ENCODE results near the gene ROR2.

The ROR2 gene

DNA sequence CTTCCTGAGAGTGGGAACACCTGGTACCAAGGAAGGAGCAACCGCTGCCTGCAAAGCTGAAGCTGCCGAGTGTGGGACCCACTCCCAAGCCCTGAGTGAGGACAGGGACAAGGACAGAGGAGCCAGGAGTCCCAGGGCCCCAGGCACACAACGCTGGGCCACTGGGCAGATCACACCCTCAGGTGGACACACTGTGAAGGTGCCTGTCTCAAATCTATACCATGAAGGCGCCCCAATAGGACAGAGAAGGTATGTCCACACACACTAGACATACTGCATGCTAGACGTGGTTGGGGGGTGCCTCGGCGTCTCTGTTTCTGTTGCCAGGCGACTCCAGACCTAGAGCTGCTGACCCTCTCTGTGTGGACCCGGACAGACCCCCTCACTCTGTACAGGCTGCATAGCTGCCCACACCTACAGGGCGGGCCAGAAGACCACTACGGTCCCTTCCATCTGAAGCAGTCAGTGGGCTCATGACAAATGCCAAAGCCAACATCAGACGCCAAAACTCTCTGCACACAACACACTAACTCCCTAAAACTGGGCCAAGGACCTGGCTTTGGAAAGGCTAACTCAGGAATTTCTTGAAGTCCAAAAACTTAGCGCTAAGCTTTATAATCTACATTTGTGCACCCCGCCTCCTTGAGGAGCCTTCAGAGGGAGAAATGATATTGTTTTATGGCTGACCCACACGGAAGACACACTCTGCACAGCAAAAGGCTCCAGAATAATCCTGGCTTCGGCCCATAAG is 60.7 kb downstream of the ROR2 start:
- no peaks in the 10 kb centered on the region for H3K9me3 ChIP-seq (ENCODE audit: low read depth, low read length)
- 0 out of 2 replicates have a peak overlapping the region, but pooled peaks have one; percentile 87 for H3K27ac ChIP-seq
- H3K9ac ChIP-seq (ENCODE audit: insufficient read length), result no peak overlapping the region
- DNase-seq (ENCODE audit: low read depth, low spot score), result no peak
- H3K36me3 ChIP-seq (ENCODE audit: insufficient read depth, low read length), result no peaks in the 10 kb centered on the region
- TF ChIP-seq FOXP2 (optimal IDR thresholded peaks at IDR 0.05; ENCODE audit: control extremely low read depth, extremely low read length, insufficient read depth) (no peak), POLR2AphosphoS5 (IDR thresholded peaks at IDR 0.05; ENCODE audit: borderline replicate concordance, low read depth, low read length) (no peak), EZH2 (IDR thresholded peaks at IDR 0.05) (no peak)
- H3K4me3 ChIP-seq, result no peak overlapping the region

DNA sequence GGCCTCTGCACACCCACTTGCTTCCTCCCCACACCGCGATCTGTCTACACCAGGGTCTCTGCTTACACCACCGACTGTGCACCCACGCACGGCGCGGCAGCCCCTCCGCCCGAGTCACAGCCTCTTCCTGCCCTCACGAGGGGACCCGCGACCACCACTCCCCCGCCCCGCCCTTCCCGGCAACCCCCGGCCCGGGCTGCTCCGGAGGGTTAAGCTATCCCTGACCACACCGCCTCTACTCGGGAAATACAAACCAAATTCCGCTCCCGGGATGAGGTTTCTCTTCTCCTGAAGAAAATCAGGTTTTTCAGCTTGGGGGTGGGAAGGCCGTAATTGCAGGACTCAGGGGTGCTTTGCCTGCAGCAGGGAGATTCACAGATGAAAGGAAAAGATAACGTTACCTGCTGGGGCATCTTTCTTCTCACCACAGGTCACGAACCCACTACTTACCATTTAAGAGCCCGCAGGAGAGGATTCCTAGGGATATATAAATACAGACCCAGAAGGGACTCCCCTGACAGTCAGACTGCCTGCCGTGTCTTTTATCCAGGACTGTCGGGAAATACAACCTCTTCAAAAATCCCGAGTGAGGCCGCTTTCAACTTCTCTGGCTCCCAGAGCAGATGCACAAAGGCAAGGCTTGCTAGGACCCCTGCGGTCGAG is 63.5 kb downstream of the ROR2 start:
- Histone ChIP-seq H3K36me3 (ENCODE audit: insufficient read depth, low read length) (no peaks in the 10 kb centered on the region), H3K27ac (peak overlapping the region; percentile 63; the same call in 1 of the 2 replicates), H3K9ac (ENCODE audit: insufficient read length) (no peak overlapping the region), H3K9me3 (ENCODE audit: low read depth, low read length) (no peaks in the 10 kb centered on the region), H3K4me3 (no peak overlapping the region)
- DNase-seq (ENCODE audit: low read depth, low spot score), result no peak
- no peak for TF ChIP-seq FOXP2 (optimal IDR thresholded peaks at IDR 0.05; ENCODE audit: control extremely low read depth, extremely low read length, insufficient read depth)
- no peak for TF ChIP-seq EZH2 (IDR thresholded peaks at IDR 0.05)
- TF ChIP-seq POLR2AphosphoS5 (IDR thresholded peaks at IDR 0.05; ENCODE audit: borderline replicate concordance, low read depth, low read length), result no peak

DNA sequence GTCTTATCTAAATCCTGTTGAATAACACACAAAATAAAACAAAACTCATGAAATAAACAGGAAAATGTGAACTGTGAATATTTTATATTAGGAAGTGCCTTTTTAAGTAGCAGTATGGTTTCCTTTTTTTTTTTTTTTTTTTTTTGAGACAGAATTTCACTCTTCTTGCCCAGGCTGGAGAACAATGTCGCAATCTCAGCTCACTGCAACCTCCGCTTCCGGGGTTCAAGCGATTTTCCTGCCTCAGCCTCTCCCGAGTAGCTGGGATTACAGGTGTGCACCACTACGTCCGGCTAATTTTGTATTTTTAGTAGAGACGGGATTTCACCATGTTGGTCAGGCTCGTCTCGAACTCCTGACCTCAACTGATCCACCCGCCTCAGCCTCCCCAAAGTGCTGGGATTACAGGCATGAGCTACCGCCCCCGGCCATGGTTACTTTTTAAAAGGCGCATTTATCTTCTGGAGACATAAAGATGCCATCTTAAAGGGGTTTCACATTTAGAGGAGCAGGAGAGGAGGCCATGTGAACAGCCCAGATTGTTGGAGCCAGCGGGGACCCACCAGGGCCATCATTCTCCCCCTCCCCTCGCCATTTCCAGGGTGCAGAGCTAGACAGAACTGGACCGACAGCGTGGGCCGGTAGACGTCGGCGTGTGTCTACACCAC is 64.1 kb downstream of the ROR2 start:
- H3K36me3 ChIP-seq (ENCODE audit: insufficient read depth, low read length), result no peaks in the 10 kb centered on the region

DNA sequence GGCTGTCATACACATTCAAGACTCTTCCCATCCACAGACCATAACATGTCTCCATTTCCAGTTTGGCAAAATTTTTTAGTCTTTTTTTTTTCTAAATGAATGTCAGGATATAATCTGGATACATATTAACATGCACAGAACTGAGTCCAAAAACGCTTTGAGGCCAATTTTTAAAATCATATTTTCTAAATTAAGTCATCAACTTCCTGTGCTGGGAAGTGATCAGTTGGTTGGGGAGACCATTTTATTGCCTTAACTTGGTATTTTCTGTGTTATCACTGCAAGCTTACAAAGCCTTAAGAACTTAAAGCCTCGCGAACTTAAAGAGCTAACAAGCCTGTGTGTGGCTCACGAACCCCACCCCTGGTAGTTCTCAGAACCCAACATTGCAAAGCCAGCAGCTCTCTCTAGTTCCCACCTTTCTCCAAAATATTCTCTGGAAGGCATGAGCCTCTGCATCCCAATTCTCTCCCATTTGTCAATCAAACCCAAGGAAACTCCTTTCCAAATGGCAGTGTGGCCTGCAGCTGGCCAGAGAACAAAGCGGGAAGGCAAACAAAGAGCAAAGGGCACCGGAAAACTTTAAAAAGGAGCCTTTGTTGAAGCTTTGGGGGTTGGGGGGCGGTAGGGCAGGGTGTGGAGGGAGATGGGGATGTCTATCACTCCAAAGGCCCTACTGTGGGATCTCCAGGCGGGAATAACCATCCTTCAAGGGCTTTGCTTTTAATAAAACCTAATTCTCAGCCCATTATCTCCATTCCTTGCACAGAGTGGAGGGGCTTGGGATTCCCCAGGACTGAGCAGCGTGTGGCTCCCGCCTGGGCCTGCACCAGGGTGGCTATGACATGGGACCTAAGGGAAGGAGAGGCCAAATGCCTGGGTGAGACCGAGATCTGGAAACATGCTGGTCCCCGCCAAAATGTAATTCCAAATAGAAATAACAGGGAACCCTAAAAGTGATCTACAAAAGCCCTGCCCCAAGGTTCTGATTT is 65.0 kb downstream of the ROR2 start:
- H3K27ac ChIP-seq, result peak overlapping the region; percentile 89
- H3K9ac ChIP-seq (ENCODE audit: insufficient read length), result no peak overlapping the region
- no peaks in the 10 kb centered on the region for H3K36me3 ChIP-seq (ENCODE audit: insufficient read depth, low read length)
- no peak for DNase-seq (ENCODE audit: low read depth, low spot score)
- H3K4me3 ChIP-seq, result no peak overlapping the region
- no peak for TF ChIP-seq FOXP2 (optimal IDR thresholded peaks at IDR 0.05; ENCODE audit: control extremely low read depth, extremely low read length, insufficient read depth)
- TF ChIP-seq POLR2AphosphoS5 (IDR thresholded peaks at IDR 0.05; ENCODE audit: borderline replicate concordance, low read depth, low read length), result no peak
- TF ChIP-seq EZH2 (IDR thresholded peaks at IDR 0.05), result no peak
- H3K9me3 ChIP-seq (ENCODE audit: low read depth, low read length), result no peaks in the 10 kb centered on the region

More for the DNA sequence above, 64.1 kb downstream of the ROR2 start:
- TF ChIP-seq EZH2 (IDR thresholded peaks at IDR 0.05) (no peak), FOXP2 (optimal IDR thresholded peaks at IDR 0.05; ENCODE audit: control extremely low read depth, extremely low read length, insufficient read depth) (no peak), POLR2AphosphoS5 (IDR thresholded peaks at IDR 0.05; ENCODE audit: borderline replicate concordance, low read depth, low read length) (no peak)
- DNase-seq (ENCODE audit: low read depth, low spot score), result no peak
- Histone ChIP-seq H3K4me3 (no peak overlapping the region), H3K27ac (peak overlapping the region; percentile 89; the same call in 1 of the 2 replicates), H3K9ac (ENCODE audit: insufficient read length) (no peak overlapping the region), H3K9me3 (ENCODE audit: low read depth, low read length) (no peaks in the 10 kb centered on the region)

DNA sequence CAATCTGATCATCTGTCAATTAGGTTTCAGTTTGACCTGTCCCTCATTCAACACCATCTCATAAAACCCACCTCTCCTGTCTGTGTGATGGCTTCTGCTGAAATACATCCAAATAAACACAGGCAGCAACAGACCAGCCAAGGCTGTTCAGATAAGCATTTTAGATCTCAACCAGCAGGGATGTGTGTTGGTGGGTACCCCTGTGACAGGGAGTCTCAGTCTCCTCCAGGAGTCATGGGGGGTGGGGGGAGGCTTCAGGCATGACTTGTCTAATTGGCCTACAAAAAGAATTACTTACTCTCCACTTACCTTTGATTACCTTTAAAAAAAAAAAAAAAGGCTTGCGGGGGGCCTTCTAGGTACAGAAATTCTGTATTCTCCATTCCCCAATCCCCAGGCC is 65.9 kb downstream of the ROR2 start:
- no peaks in the 10 kb centered on the region for H3K9me3 ChIP-seq (ENCODE audit: low read depth, low read length)
- no peak overlapping the region for H3K4me3 ChIP-seq
- no peaks in the 10 kb centered on the region for H3K36me3 ChIP-seq (ENCODE audit: insufficient read depth, low read length)
- no peak overlapping the region for H3K9ac ChIP-seq (ENCODE audit: insufficient read length)
- no peak for TF ChIP-seq EZH2 (IDR thresholded peaks at IDR 0.05)
- no peak for TF ChIP-seq POLR2AphosphoS5 (IDR thresholded peaks at IDR 0.05; ENCODE audit: borderline replicate concordance, low read depth, low read length)
- TF ChIP-seq FOXP2 (optimal IDR thresholded peaks at IDR 0.05; ENCODE audit: control extremely low read depth, extremely low read length, insufficient read depth), result no peak
- H3K27ac ChIP-seq, result peak overlapping the region; percentile 89; the same call in 1 of the 2 replicates
- no peak for DNase-seq (ENCODE audit: low read depth, low spot score)

DNA sequence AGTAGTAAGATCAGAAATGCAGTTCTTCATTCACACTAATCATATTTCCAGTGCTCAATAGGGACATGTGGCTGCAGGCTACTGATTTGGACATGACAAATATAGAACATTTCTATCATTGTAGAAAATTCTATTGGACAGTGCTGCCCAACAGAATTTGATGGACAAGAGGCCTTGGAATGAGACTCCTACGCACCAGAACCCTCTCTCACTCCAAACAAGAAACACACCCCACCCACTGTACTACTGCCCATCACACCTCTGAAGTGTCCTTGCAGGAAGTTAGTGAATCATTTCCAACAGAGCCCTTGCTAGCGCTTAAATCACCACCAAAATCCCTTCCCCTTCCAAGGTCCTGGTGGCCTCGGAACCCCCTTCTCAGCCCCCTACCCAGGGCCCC is 66.5 kb downstream of the ROR2 start:
- DNase-seq (ENCODE audit: low read depth, low spot score), result no peak
- Histone ChIP-seq H3K9me3 (ENCODE audit: low read depth, low read length) (no peaks in the 10 kb centered on the region), H3K36me3 (ENCODE audit: insufficient read depth, low read length) (no peaks in the 10 kb centered on the region), H3K9ac (ENCODE audit: insufficient read length) (no peak overlapping the region), H3K4me3 (no peak overlapping the region), H3K27ac (no peak overlapping the region)
- TF ChIP-seq FOXP2 (optimal IDR thresholded peaks at IDR 0.05; ENCODE audit: control extremely low read depth, extremely low read length, insufficient read depth), result no peak
- no peak for TF ChIP-seq EZH2 (IDR thresholded peaks at IDR 0.05)
- TF ChIP-seq POLR2AphosphoS5 (IDR thresholded peaks at IDR 0.05; ENCODE audit: borderline replicate concordance, low read depth, low read length), result no peak

DNA sequence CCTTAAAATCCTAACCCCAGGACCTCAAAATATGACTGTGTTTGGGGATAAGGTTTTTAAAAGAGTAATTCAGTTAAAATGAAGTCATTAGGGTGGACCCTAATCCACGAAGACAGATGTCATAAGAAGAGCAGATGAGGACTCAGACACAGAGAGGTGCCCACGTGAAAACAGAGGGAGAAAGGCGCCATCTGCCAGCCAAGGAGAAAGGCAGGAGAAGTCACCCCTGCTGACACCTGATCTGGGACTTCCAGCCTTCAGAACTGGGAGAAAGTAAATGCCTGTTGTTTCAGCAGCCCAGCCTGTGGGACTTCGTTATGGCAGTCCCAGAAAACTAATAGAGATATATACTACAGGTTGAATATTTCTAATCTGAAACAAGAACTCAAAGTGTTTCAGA is 67.4 kb downstream of the ROR2 start:
- TF ChIP-seq POLR2AphosphoS5 (IDR thresholded peaks at IDR 0.05; ENCODE audit: borderline replicate concordance, low read depth, low read length), result no peak
- TF ChIP-seq FOXP2 (optimal IDR thresholded peaks at IDR 0.05; ENCODE audit: control extremely low read depth, extremely low read length, insufficient read depth), result no peak
- no peak for TF ChIP-seq EZH2 (IDR thresholded peaks at IDR 0.05)
- Histone ChIP-seq H3K9ac (ENCODE audit: insufficient read length) (no peak overlapping the region), H3K4me3 (no peak overlapping the region), H3K27ac (no peak overlapping the region), H3K9me3 (ENCODE audit: low read depth, low read length) (no peaks in the 10 kb centered on the region), H3K36me3 (ENCODE audit: insufficient read depth, low read length) (no peaks in the 10 kb centered on the region)
- DNase-seq (ENCODE audit: low read depth, low spot score), result no peak

Data from SK-N-MC (cell line).